K562 (cell line): Measurements from ENCODE around the gene ATP6V0E2. TPM values are rescaled to one million over a fixed set of nuclear protein-coding genes. Genes with fewer than 3 reads are reported as not detected.
A peak's percentile ranks its signal among the peaks of the same experiment; 100 is the strongest.

Experiments used
- ARID4B ChIP-seq: sonication (generic); formaldehyde crosslinking; IDR thresholded peaks from 2 replicates; pipeline ENCODE4 v1.8.0; 2022; ENCODE audit warnings: mild to moderate bottlenecking, missing genetic modification reagents
- CREB3L1 ChIP-seq: fragments of 450-650 bp; IDR thresholded peaks from 2 replicates; pipeline ENCODE4 v1.6.1; 2014; ENCODE audit warnings: low read depth, mild to moderate bottlenecking, moderate library complexity, borderline replicate concordance
- PCBP1 ChIP-seq: fragments of 200-400 bp; formaldehyde crosslinking; IDR thresholded peaks from 2 replicates; pipeline ENCODE4 v1.6.1; 2018; ENCODE audit warnings: mild to moderate bottlenecking, low read depth, low read length; ENCODE audit not compliant: poor library complexity, severe bottlenecking
- POLR2B ChIP-seq: fragments of 450-650 bp; IDR thresholded peaks from 2 replicates; pipeline ENCODE4 v1.6.1; 2018; ENCODE audit warnings: low read depth; ENCODE audit not compliant: partially characterized antibody
- ZBTB40 ChIP-seq, 2 experiments: fragments of 450-650 bp in 1 of 2; sonication (generic) in 1 of 2; formaldehyde crosslinking in 1 of 2; IDR thresholded peaks; 2 replicates each; pipeline versions ENCODE4 v1.7.1 to v1.9.0; 2016 to 2022; ENCODE audit warnings: inconsistent platforms in 1 of 2, mild to moderate bottlenecking in 1 of 2, missing genetic modification reagents in 1 of 2
- polyA plus RNA-seq, 8 experiments: library from polyadenylated mRNA; depleted of rRNA in 4 of 8; stranded (reverse) in 5 of 8; unstranded in 3 of 8; fragments of >200 nt; fragmentation: Nextera tagmentation in 2 of 8; fragmentation: Illumina TruSeq in 1 of 8; extraction: Ambion mirVana in 2 of 8; extraction: Trizol in 1 of 8; gene quantifications; 2 replicates each; pipeline versions ENCODE4 v1.2.1 to v1.2.3, GENCODE V29; 2011 to 2014; ENCODE audit warnings: inconsistent platforms in 1 of 8, missing spikeins in 1 of 8
- total RNA-seq, 7 experiments: library from RNA; depleted of rRNA in 6 of 7; stranded (reverse); fragments of >200 nt in 6 of 7; fragmentation: Illumina TruSeq in 2 of 7; extraction: Trizol in 2 of 7; gene quantifications; 2 replicates each; pipeline versions ENCODE4 v1.2.1 to v1.2.3, GENCODE V29; 2011 to 2021; ENCODE audit warnings: low replicate concordance in 1 of 7
- TF ChIP-seq, protein P1 (sequence below), 2 experiments: fragments of 450-650 bp; conservative IDR thresholded peaks; 2 replicates each; pipeline ENCODE4 v1.6.1; 2017; ENCODE audit warnings: mild to moderate bottlenecking in 2 of 2, moderate library complexity in 2 of 2
- TF ChIP-seq, protein P2 (sequence below): sonication (generic); formaldehyde crosslinking; IDR thresholded peaks from 2 replicates; pipeline ENCODE4 v1.8.0; 2022; ENCODE audit warnings: mild to moderate bottlenecking, missing genetic modification reagents

ATP6V0E2 gene
- total and polyA plus RNA-seq, 9 of the 15 experiments (the other 6 are each of a cell fraction or from before 2014, with no cell fraction given), result 0.55 to 18.5 (median 10.9) TPM

GRCh38 chr7:149838224-149838991, 35.4 kb upstream of the ATP6V0E2 start, which contains the start of gene ZNF862 (continued):
- TF ChIP-seq POLR2B, result peak; percentile 42
- TF ChIP-seq ARID4B, result peak; percentile 80
- TF ChIP-seq, protein P1, sequence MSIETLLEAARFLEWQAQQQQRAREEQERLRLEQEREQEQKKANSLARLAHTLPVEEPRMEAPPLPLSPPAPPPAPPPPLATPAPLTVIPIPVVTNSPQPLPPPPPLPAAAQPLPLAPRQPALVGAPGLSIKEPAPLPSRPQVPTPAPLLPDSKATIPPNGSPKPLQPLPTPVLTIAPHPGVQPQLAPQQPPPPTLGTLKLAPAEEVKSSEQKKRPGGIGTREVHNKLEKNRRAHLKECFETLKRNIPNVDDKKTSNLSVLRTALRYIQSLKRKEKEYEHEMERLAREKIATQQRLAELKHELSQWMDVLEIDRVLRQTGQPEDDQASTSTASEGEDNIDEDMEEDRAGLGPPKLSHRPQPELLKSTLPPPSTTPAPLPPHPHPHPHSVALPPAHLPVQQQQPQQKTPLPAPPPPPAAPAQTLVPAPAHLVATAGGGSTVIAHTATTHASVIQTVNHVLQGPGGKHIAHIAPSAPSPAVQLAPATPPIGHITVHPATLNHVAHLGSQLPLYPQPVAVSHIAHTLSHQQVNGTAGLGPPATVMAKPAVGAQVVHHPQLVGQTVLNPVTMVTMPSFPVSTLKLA (conservative IDR thresholded peaks at IDR 0.05), result peak; percentile 64 to 79; a peak in 3 of 4 replicates
- peak; percentile 94 for TF ChIP-seq CREB3L1
- TF ChIP-seq, protein P2, sequence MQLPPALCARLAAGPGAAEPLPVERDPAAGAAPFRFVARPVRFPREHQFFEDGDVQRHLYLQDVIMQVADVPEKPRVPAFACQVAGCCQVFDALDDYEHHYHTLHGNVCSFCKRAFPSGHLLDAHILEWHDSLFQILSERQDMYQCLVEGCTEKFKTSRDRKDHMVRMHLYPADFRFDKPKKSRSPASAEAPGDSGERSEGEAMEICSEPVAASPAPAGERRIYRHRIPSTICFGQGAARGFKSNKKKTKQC (CRISPR knock-in tag), result no peak
- peak; percentile 59 for TF ChIP-seq ZBTB40 (IDR thresholded peaks at IDR 0.05)
- 0 out of 2 replicates have a peak, but pooled peaks have one; percentile 8 for TF ChIP-seq ZBTB40 (CRISPR knock-in tag; IDR thresholded peaks at IDR 0.05)
- TF ChIP-seq PCBP1, result peak; percentile 93
